Subcutaneous adipose tissue (tissue), 4 donors: ENCODE measurements around the gene PKD2L1. TPM values are rescaled to one million over a fixed set of nuclear protein-coding genes. Genes with fewer than 3 reads are reported as not detected.

ENCODE experiments used
- total RNA-seq, 4 donors: library from RNA; depleted of rRNA; stranded (reverse); fragments of >200 nt; gene quantifications; one replicate each; pipeline ENCODE4 v1.1.0, GENCODE V29; 2016
- TF ChIP-seq, protein P1 (sequence below): fragments of 450-650 bp; IDR thresholded peaks from one replicate; pipeline ENCODE4 v1.5.1; 2016; ENCODE audit warnings: low read depth, mild to moderate bottlenecking, control low read depth, antibody characterized with exemption, moderate library complexity

The PKD2L1 gene
- 1 to 10 TPM in 1 of 4 donors, not detected in 3; 1.2 TPM for total RNA-seq

DNA sequence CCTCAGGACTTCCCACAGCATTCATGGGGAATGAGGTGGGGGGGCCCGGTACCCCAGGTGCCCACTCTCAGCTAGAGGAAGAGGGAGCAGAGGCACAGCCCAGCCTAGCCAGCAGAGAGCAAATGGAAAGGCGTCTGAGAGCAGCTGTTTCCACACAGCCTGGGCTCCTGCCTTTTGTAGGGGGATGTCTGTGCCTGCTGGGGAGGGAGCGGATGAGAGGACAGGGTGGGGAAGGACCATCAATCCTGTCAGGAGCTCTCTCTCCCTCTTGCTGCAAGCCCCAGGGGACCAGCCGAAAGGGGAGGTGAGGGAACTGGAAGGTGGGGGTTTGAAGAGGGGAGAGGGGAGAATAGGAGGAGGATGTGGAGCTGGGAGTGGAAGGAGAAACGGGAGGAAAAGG lies at the start of gene PKD2L1:
TSS of gene PKD2L1 (minus strand) at position 150 of the 400 bp plus-strand sequence. CDS start at position 25, 125 bp downstream.
- TF ChIP-seq, protein P1, sequence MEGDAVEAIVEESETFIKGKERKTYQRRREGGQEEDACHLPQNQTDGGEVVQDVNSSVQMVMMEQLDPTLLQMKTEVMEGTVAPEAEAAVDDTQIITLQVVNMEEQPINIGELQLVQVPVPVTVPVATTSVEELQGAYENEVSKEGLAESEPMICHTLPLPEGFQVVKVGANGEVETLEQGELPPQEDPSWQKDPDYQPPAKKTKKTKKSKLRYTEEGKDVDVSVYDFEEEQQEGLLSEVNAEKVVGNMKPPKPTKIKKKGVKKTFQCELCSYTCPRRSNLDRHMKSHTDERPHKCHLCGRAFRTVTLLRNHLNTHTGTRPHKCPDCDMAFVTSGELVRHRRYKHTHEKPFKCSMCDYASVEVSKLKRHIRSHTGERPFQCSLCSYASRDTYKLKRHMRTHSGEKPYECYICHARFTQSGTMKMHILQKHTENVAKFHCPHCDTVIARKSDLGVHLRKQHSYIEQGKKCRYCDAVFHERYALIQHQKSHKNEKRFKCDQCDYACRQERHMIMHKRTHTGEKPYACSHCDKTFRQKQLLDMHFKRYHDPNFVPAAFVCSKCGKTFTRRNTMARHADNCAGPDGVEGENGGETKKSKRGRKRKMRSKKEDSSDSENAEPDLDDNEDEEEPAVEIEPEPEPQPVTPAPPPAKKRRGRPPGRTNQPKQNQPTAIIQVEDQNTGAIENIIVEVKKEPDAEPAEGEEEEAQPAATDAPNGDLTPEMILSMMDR: no peak

- TF ChIP-seq, protein P1: no peak
Measured at GRCh38 chr10:100377830-100378229, 47.8 kb upstream of the PKD2L1 start.

DNA sequence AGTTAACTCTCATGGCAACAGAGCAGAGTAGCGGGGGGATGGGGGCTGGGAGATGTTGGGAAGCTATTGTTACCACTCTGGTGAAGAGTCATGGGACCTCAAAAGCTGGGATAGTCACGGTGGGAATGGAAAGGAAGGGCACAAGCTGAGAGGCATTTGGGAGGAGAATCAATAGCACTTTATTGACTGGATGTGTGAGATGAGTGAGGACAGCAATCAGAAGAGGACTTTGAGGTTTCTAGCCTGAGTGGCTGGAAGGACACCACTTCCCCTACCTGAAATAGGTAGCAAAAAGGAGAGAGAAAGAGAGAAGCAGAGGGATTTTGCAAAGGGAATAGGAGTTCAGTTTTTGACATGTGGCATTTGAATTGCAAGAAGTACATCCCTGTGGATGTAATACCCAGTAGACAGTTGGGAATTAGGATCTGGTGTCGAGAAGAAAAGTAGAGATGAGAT lies 44.2 kb upstream of the PKD2L1 start:
- TF ChIP-seq, protein P1: no peak

GRCh38 chr10:100373298-100374199 lies 43.5 kb upstream of the PKD2L1 start:
- TF ChIP-seq, protein P1: no peak

GRCh38 chr10:100372415-100373297 lies 42.6 kb upstream of the PKD2L1 start:
- TF ChIP-seq, protein P1: no peak

DNA sequence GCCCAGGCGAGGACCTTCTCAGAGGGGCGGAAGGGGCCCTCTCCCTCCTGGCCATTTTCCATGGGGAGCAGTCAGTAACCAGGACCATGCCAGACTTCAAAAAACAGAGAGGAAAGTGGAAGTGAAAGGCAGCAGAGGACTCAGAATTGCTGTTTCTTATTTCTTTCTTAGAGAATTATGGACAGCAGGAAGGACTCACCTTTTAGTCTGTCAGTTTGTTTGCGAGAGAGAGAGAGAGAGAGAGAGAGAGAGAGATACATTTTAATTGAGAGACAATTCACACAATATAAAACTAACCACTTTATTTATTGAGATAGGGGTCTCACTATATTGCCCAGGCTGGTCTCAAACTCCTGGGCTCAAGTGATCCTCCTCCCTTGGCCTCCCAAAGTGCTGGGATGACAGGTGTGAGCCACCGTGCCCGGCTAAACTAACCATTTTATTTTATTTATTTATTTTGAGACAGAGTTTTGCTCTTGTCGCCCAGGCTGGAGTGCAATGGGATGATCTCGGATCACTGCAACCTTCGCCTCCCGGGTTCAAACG lies 41.5 kb upstream of the PKD2L1 start:
- TF ChIP-seq, protein P1: no peak
